GM12874 (cell line): Measurements from ENCODE around the gene PPM1E.

Source experiments
- TF ChIP-seq, protein P1 (sequence below): IDR thresholded peaks from 2 replicates; pipeline ENCODE4 v1.5.1; 2011; ENCODE audit warnings: low read depth, mild to moderate bottlenecking, control low read depth, low read length, moderate library complexity; ENCODE audit not compliant: insufficient read depth

Gene PPM1E

DNA sequence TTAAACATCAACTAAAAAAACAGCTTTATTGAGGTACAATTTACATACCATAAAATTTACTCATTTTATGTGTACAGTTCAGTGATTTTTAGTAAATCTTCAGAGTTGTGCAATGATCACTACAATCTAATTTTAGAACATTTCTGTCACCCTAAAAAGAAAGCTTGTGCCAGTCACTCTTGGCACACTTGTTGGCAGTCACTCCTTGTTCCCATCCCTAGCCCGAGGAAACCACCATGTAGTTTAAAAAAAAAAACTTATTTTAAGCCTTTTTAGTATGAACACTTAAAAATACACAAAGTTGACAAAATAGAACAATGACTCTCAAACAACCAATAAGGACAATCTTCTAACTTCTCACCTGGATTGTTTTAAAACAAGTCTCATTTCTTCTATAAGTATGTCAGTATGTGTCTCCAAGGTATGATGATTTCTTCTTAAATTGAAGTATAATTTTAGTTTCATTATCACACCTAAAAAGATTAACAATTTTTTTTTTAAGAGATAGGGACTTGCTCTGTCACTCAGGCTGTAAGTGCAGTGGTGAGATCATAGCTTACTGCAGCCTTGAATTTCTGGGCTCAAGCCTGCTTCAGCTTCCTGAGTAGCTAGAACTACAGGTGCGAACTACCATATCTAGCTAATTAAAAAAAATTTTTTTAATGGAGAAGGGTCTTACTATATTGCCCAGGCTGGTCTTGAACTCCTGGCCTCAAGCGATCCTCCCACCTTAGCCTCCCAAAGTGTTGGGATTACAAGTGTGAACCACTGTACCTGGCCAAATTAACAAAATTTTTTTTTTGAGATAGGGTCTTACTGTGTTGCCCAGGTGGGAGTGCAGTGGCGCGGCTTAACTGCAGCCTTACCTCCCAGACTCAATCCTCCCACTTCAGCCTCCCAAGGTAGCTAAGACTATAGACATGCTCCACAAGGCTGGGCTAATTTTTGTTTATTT lies 53.2 kb downstream of the PPM1E start:
- TF ChIP-seq, protein P1, sequence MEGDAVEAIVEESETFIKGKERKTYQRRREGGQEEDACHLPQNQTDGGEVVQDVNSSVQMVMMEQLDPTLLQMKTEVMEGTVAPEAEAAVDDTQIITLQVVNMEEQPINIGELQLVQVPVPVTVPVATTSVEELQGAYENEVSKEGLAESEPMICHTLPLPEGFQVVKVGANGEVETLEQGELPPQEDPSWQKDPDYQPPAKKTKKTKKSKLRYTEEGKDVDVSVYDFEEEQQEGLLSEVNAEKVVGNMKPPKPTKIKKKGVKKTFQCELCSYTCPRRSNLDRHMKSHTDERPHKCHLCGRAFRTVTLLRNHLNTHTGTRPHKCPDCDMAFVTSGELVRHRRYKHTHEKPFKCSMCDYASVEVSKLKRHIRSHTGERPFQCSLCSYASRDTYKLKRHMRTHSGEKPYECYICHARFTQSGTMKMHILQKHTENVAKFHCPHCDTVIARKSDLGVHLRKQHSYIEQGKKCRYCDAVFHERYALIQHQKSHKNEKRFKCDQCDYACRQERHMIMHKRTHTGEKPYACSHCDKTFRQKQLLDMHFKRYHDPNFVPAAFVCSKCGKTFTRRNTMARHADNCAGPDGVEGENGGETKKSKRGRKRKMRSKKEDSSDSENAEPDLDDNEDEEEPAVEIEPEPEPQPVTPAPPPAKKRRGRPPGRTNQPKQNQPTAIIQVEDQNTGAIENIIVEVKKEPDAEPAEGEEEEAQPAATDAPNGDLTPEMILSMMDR = no peak

DNA sequence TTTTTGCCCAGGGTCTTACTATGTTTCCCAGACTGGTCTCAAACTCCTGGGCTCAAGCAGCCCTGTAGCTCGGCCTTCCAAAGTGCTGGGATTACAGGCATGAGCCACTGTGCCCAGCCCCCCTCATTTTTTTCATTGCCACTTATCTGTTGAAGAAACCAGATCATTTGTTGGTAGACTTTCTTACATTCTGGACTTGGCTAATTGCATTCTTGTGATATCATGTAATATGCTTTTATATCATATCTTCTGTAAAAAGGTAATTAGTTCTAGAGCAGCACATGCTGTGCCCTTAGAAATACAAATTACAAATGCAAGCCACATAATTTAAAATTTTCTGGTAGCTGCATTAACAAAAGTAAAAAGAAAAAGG lies 53.9 kb downstream of the PPM1E start:
- TF ChIP-seq, protein P1 = no peak

DNA sequence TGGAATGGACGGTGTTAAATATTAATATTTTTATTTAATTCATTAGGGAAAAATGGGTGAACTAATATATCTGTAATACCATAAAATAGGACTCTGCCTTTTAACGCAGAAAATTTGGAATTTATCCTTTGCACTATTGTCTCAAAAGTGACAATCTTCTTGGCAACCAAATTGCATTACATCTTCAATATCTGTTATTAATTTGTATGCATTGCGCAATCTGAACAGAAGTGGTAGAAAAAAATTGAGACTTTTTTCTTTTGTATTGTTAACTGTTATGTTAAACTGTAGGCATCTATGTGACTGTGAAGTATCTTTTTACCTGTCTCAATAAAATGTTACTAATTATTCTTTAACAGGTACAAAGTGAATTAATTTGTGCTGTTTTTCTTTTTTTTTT lies 55.6 kb downstream of the PPM1E start:
- TF ChIP-seq, protein P1 = no peak

DNA sequence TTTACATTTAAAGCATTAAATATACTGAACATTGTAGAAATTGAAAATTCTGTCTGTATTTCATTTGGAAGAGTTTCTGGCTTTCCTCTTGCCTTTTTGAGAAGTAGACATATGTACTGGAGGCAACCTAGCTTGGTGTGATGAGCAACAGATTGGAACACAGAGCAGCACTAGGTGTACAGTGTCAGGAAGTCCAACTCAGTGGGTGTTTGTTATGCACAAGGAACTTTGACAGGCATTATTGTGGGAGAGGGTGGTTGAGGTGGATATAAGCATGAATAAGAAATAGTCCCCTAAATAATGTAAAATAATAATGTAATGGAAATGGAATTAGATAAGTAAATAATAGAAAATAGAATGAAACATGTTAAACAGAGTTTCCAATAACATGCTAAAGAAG lies 58.1 kb downstream of the PPM1E start:
- TF ChIP-seq, protein P1 = no peak

DNA sequence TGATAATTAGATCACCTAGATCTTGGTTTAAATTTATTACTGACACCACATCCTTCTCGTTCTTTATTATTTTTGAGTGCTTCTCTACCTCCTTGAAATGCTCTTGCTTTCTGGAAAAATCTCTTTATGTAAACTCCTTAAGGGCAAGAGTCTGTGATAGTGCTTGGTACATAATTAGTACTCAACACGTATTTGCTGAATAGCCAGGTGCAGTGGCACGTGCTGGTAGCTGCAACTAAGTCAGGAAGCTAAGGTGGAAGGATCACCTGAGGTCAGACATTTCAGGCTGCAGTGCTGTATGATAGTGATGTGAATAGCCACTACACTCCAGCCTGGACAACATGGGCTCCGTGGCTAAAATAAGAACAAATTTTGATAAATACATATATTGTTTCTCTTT lies 63.0 kb downstream of the PPM1E start:
- TF ChIP-seq, protein P1 = no peak

DNA sequence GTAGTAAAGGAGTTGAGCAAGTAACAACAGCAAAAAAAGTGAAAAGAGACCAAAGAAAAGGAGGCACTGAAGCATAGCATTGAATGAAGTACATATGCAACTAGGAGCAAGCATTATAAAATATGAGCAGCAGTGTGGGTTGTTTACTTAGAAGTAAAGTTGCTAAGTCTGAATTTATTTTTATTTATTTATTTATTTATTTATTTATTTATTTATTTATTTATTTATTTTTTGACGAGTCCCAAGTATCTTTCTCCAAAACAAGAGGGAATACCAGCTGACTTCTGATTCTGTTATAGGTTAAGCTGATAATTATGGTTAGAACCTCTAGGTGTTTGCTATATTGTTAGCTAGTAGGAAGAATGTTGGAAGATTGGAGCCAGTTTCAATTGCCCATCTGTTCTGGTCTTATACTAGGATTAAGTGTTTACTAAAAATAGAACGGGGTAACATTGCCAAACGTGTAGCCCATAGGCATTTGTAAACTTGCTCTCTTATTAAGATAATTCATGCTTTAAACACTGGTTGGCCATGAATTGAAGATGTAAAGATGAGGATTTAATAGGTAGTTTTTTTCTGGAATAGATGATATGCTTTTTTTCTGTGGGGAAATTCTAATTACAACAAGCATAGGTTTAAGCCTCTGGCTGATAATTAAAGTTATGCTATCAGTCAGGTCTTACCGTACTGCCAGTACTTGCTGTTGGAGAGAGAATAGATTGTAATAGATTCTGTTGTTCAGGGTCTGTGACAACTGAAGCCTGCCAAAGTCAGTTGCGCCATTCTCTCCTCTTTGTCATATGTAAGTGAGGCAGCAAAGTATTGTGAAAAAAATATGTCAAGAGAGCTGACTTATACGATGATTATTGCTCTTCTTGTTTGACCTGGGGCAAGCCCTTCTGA lies 66.7 kb downstream of the PPM1E start:
- TF ChIP-seq, protein P1 = no peak

DNA sequence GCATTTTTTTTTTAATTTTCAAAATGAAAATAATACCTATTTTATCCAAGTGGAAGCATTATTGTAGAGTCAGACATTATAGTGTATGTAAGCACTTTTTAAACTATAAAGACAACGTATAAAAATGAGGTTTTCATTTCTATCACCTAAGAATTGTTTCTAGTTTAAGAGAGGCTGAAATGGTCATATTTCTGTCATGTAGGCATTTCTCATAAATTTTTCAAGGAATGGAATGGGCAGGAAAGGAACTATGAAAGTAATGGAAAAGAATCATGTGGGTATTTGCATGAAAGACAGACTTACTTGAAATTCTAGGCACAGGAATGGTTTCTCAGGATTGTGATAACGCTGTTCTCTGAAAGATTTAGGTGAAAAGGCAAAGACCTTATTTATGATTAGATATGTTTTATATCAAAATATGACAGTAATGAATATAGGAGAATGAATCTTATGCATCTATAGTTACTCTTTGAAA lies 67.4 kb downstream of the PPM1E start:
- TF ChIP-seq, protein P1 = no peak
